Activated B cell treated with CpG ODN at 0.5 μM for 24 hours (primary cell): ENCODE results near the gene ORAI3. TPM values are rescaled to one million over a fixed set of nuclear protein-coding genes. Genes with fewer than 3 reads are reported as not detected.
A peak's percentile ranks its signal among the peaks of the same experiment; 100 is the strongest.

Experiments used
- ATAC-seq: fragments of 200-7000 bp; cut with Tn5 transposase; one replicate; pipeline ENCODE4 v1.10.0; 2021; ENCODE audit warnings: low read depth, mild to moderate bottlenecking, moderate library complexity
- CTCF ChIA-PET: fragments of 350-600 bp; sonication (Branson Sonifier 250); formaldehyde crosslinking; loops from one replicate; lab custom pipeline; 2021; ENCODE audit warnings: antibody characterized with exemption; lab: Charles Lee
- POLR2A ChIA-PET: fragments of 350-600 bp; sonication (Branson Sonifier 250); formaldehyde crosslinking; loops from one replicate; lab custom pipeline; 2021; ENCODE audit warnings: antibody characterized with exemption; lab: Charles Lee
- DNase-seq: peaks from one replicate; pipeline ENCODE4 v3.0.0; 2022
- H3K27ac Mint-ChIP-seq: one replicate; pipeline ENCODE4 v1.8.0; 2020; ENCODE audit warnings: mixed read lengths
- H3K27me3 Mint-ChIP-seq: one replicate; pipeline ENCODE4 v1.8.0; 2021; ENCODE audit warnings: mixed read lengths
- H3K36me3 Mint-ChIP-seq: one replicate; pipeline ENCODE4 v1.8.0; 2021; ENCODE audit warnings: low read depth, mixed read lengths
- H3K4me1 Mint-ChIP-seq: one replicate; pipeline ENCODE4 v1.8.0; 2021; ENCODE audit warnings: mixed read lengths
- H3K4me3 Mint-ChIP-seq: one replicate; pipeline ENCODE4 v1.8.0; 2020; ENCODE audit warnings: mild to moderate bottlenecking, mixed read lengths
- H3K9me3 Mint-ChIP-seq: one replicate; pipeline ENCODE4 v1.8.0; 2020; ENCODE audit warnings: mixed read lengths
- CTCF ChIP-seq: fragments of 200-600 bp; IDR thresholded peaks from one replicate; pipeline ENCODE4 v1.8.0; 2022; ENCODE audit warnings: antibody characterized with exemption, mild to moderate bottlenecking
- intact Hi-C: fragments of 100-400 bp; cut with micrococcal nuclease; formaldehyde crosslinking; loops from one replicate; pipeline ENCODE4 v1.15.1; 2024
- total RNA-seq: library from RNA; stranded (reverse); gene quantifications from 2 replicates; pipeline ENCODE4 v1.2.3, GENCODE V29; 2022

Gene ORAI3
- total RNA-seq, 1 donor from 2014 or later, result 30.6 TPM

- intact Hi-C loops, result loop anchor here (10.0 kb wide), 1 partner anchor 373 kb away; the partner anchor contains the start of gene ZNF764
- CTCF ChIA-PET, result no interaction called here
- H3K36me3 Mint-ChIP-seq, result peaks cover 32% of the 10 kb centered on the region
- H3K27me3 Mint-ChIP-seq, result no peaks in the 10 kb centered on the region
- ATAC-seq (peak; percentile 9), DNase-seq (no peak)
- H3K4me1 Mint-ChIP-seq, result peaks cover 12% of the 10 kb centered on the region
- POLR2A ChIA-PET, result interaction anchor here (1.1 to 1.8 kb wide), 2 partner anchors 11 to 30 kb away, joined by 3 to 4 read pairs; partner anchors contain the start of gene SETD1A
- H3K4me3 Mint-ChIP-seq, result no peak overlapping the region
- H3K9me3 Mint-ChIP-seq, result no peaks in the 10 kb centered on the region
- no peak for TF ChIP-seq CTCF
- no peak overlapping the region for H3K27ac Mint-ChIP-seq
These were observed 21.0 kb upstream of the ORAI3 start for GRCh38 chr16:30927789-30928378.

- no peak overlapping the region for H3K27ac Mint-ChIP-seq
- no peak for ATAC-seq
- no peaks in the 10 kb centered on the region for H3K9me3 Mint-ChIP-seq
- H3K4me1 Mint-ChIP-seq, result peaks cover 10% of the 10 kb centered on the region
- ChIA-PET CTCF (no interaction called here), POLR2A (interaction anchor here (1.1 to 1.8 kb wide), 2 partner anchors 11 to 29 kb away, joined by 3 to 4 read pairs; partner anchors contain the start of gene SETD1A)
- no peak for DNase-seq
- no peak overlapping the region for H3K4me3 Mint-ChIP-seq
- no peaks in the 10 kb centered on the region for H3K27me3 Mint-ChIP-seq
- no peak for TF ChIP-seq CTCF
- H3K36me3 Mint-ChIP-seq, result peaks cover 28% of the 10 kb centered on the region
- intact Hi-C loops, result loop anchor here (10.0 kb wide), 1 partner anchor 374 kb away; the partner anchor contains the start of gene ZNF764
These were observed 20.5 kb upstream of the ORAI3 start for GRCh38 chr16:30928390-30928789.

GRCh38 chr16:30929167-30929566 lies 19.7 kb upstream of the ORAI3 start:
- ATAC-seq, result no peak
- no peak for TF ChIP-seq CTCF
- peaks cover 28% of the 10 kb centered on the region for H3K36me3 Mint-ChIP-seq
- ChIA-PET POLR2A (interaction anchor here (0.9 to 1.1 kb wide), 2 partner anchors 12 to 25 kb away, joined by 3 read pairs; no protein-coding TSS in a partner anchor), CTCF (no interaction called here)
- intact Hi-C loops, result loop anchor here (10.0 kb wide), 1 partner anchor 374 kb away; the partner anchor contains the start of gene ZNF764
- no peaks in the 10 kb centered on the region for H3K9me3 Mint-ChIP-seq
- no peak overlapping the region for H3K27ac Mint-ChIP-seq
- H3K4me3 Mint-ChIP-seq, result no peak overlapping the region
- H3K4me1 Mint-ChIP-seq, result peaks cover 10% of the 10 kb centered on the region
- no peak for DNase-seq
- no peaks in the 10 kb centered on the region for H3K27me3 Mint-ChIP-seq

- no peak for TF ChIP-seq CTCF
- DNase-seq, result no peak
- peaks cover 30% of the 10 kb centered on the region for H3K36me3 Mint-ChIP-seq
- ChIA-PET POLR2A (no interaction called here), CTCF (no interaction called here)
- H3K9me3 Mint-ChIP-seq, result no peaks in the 10 kb centered on the region
- no peak for ATAC-seq
- H3K4me1 Mint-ChIP-seq, result peaks cover 5% of the 10 kb centered on the region
- H3K27me3 Mint-ChIP-seq, result no peaks in the 10 kb centered on the region
- no peak overlapping the region for H3K27ac Mint-ChIP-seq
- H3K4me3 Mint-ChIP-seq, result no peak overlapping the region
- intact Hi-C loops, result no loop called here
These were observed 18.7 kb upstream of the ORAI3 start for GRCh38 chr16:30930160-30930571.

GRCh38 chr16:30931068-30931650 lies 17.7 kb upstream of the ORAI3 start:
- ATAC-seq (no peak), DNase-seq (no peak)
- CTCF ChIA-PET, result no interaction called here
- H3K9me3 Mint-ChIP-seq, result no peaks in the 10 kb centered on the region
- no peak overlapping the region for H3K4me3 Mint-ChIP-seq
- POLR2A ChIA-PET, result no interaction called here
- H3K27ac Mint-ChIP-seq, result no peak overlapping the region
- H3K4me1 Mint-ChIP-seq, result peaks cover 2% of the 10 kb centered on the region
- H3K36me3 Mint-ChIP-seq, result peaks cover 31% of the 10 kb centered on the region
- no peaks in the 10 kb centered on the region for H3K27me3 Mint-ChIP-seq
- TF ChIP-seq CTCF, result no peak
- intact Hi-C loops, result no loop called here
